ENCODE data around the gene CDRT4. TPM values are rescaled to one million over a fixed set of nuclear protein-coding genes. Genes with fewer than 3 reads are reported as not detected.

The CDRT4 gene
- total and polyA plus RNA-seq, 2 donors (not counting 3 experiments of a cell fraction or from before 2014, with no cell fraction given) = 11.5 to 13.6 TPM

DNA sequence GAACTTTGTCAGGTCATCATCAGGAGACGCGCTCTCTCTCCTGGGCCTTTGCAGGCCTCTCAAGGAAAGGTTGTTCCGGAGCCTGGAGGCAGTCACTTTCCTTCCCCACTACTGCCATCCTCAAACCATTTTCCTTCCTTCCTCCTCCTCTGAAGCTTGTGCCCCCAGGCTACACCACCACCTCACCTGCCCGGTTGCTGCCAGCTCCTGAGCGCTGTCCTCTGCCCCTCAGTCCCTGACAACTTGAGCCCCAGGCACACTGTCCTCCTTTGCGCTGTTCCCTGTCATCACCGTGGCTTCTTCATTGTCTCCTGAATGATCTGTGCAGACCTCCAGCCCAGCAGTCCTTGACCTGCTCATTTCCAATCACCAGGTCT lies 18.9 kb downstream of the CDRT4 start:
- no peak for TF ChIP-seq POLR2AphosphoS5 (IDR thresholded peaks at IDR 0.05; ENCODE audit: insufficient read depth, low read depth, low read length)
- no peak for TF ChIP-seq EZH2 (IDR thresholded peaks at IDR 0.05; ENCODE audit: borderline replicate concordance, low read depth, low read length, severe bottlenecking)
- TF ChIP-seq MYC (IDR thresholded peaks at IDR 0.05; ENCODE audit: low read depth, low read length) = no peak
- TF ChIP-seq, protein P1, sequence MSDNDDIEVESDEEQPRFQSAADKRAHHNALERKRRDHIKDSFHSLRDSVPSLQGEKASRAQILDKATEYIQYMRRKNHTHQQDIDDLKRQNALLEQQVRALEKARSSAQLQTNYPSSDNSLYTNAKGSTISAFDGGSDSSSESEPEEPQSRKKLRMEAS (IDR thresholded peaks at IDR 0.05; ENCODE audit: insufficient read depth, insufficient read length) = no peak
- TF ChIP-seq, protein P2, sequence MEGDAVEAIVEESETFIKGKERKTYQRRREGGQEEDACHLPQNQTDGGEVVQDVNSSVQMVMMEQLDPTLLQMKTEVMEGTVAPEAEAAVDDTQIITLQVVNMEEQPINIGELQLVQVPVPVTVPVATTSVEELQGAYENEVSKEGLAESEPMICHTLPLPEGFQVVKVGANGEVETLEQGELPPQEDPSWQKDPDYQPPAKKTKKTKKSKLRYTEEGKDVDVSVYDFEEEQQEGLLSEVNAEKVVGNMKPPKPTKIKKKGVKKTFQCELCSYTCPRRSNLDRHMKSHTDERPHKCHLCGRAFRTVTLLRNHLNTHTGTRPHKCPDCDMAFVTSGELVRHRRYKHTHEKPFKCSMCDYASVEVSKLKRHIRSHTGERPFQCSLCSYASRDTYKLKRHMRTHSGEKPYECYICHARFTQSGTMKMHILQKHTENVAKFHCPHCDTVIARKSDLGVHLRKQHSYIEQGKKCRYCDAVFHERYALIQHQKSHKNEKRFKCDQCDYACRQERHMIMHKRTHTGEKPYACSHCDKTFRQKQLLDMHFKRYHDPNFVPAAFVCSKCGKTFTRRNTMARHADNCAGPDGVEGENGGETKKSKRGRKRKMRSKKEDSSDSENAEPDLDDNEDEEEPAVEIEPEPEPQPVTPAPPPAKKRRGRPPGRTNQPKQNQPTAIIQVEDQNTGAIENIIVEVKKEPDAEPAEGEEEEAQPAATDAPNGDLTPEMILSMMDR (IDR thresholded peaks at IDR 0.05; ENCODE audit: extremely low read depth in 1 of 2, insufficient read depth in 1 of 2, low read depth in 1 of 2, low read length in 2 of 2) = no peak
- no peak for TF ChIP-seq GATA2 (IDR thresholded peaks at IDR 0.05; ENCODE audit: insufficient read depth, insufficient read length, low read depth, low read length)
- TF ChIP-seq JUN (IDR thresholded peaks at IDR 0.05; ENCODE audit: borderline replicate concordance, insufficient read depth, insufficient read length, low read depth) = no peak
- Histone ChIP-seq H3K4me3 (replicated peaks in 1 of 3; ENCODE audit: insufficient read depth in 1 of 3, low read depth in 1 of 3, low read length in 3 of 3) (no peak overlapping the region), H3K4me2 (ENCODE audit: insufficient read depth, low read length) (peak overlapping the region; percentile 31), H3K79me2 (ENCODE audit: control insufficient read depth, insufficient read depth, low read length) (no peaks in the 10 kb centered on the region), H3K36me3 (ENCODE audit: control insufficient read depth in 2 of 2, extremely low read depth in 1 of 2, insufficient read depth in 2 of 2, low read length in 2 of 2) (no peaks in the 10 kb centered on the region), H3K9me3 (replicated peaks; ENCODE audit: control insufficient read depth, insufficient read depth, low read length) (no peaks in the 10 kb centered on the region), H3K27me3 (ENCODE audit: control insufficient read depth in 2 of 2, insufficient read depth in 2 of 2, low read length in 2 of 2) (no peaks in the 10 kb centered on the region), H3K27ac (ENCODE audit: insufficient read depth, low read depth, low read length) (peak overlapping the region; percentile 84), H3K9me1 (replicated peaks; ENCODE audit: control insufficient read depth, extremely low read depth, insufficient read depth, low read length) (no peaks in the 10 kb centered on the region), H4K20me1 (replicated peaks; ENCODE audit: control insufficient read depth, extremely low read depth, insufficient read depth, low read length) (no peaks in the 10 kb centered on the region), H3K4me1 (ENCODE audit: control insufficient read depth, extremely low read depth, insufficient read depth, low read length) (peaks cover 40% of the 10 kb centered on the region), H3K9ac (replicated peaks; ENCODE audit: extremely low read depth, insufficient read depth, low read length) (no peak overlapping the region), H2AFZ (ENCODE audit: low read depth, low read length) (no peak overlapping the region)
- BruUV-seq (replicated peaks) = no TSS peak
- ChIA-PET POLR2A (no interaction called here), CTCF (interaction anchor here (2.0 kb wide), 1 partner anchor 54 kb away, joined by 10 read pairs; no protein-coding TSS in a partner anchor)
- no peak for DNase-seq (ENCODE audit: low read depth, low spot score)
- intact Hi-C loops (cut with micrococcal nuclease) (no loop called here), dilution Hi-C loops (cut with MboI; ENCODE audit: extremely low pct_ligation_motif_present, low sequenced_read_pairs) (no loop called here)
- no peak for FAIRE-seq

Measured in endothelial cell of umbilical vein (primary cell).